Coronary artery (tissue), 2 donors: Measurements from ENCODE around the gene DGKI.

ENCODE experiments used
- DNase-seq: peaks from one replicate; pipeline ENCODE4 v3.0.0-alpha.2; 2017; ENCODE audit warnings: low spot score
- H3K27ac ChIP-seq, 2 donors: fragments of 200-600 bp; sonication (generic); one replicate each; pipeline ENCODE4 v1.5.1; 2016 to 2019
- H3K4me3 ChIP-seq: fragments of 200-600 bp; sonication (generic); 2 replicates; pipeline ENCODE4 v1.5.1; 2016; ENCODE audit warnings: mild to moderate bottlenecking, moderate library complexity
- CTCF ChIP-seq: fragments of 200-600 bp; sonication (generic); IDR thresholded peaks from one replicate; pipeline ENCODE4 v1.5.1; 2019; ENCODE audit warnings: antibody characterized with exemption

The DGKI gene

GRCh38 chr7:137670222-137671064, 176.3 kb downstream of the DGKI start:
- no peak overlapping the region for H3K27ac ChIP-seq
- TF ChIP-seq CTCF: no peak
- no peak for DNase-seq

GRCh38 chr7:137669706-137670105, 177.1 kb downstream of the DGKI start:
- no peak for TF ChIP-seq CTCF
- no peak overlapping the region for H3K27ac ChIP-seq
- no peak overlapping the region for H3K4me3 ChIP-seq
- DNase-seq: no peak

More at GRCh38 chr7:137670222-137671064, 176.3 kb downstream of the DGKI start:
- no peak overlapping the region for H3K4me3 ChIP-seq

- TF ChIP-seq CTCF: no peak
- DNase-seq: no peak
- Histone ChIP-seq H3K4me3 (no peak overlapping the region), H3K27ac (no peak overlapping the region)
Measured at GRCh38 chr7:137668404-137668803, 178.4 kb downstream of the DGKI start.

GRCh38 chr7:137667633-137668387, 179.0 kb downstream of the DGKI start:
- Histone ChIP-seq H3K27ac (no peak overlapping the region), H3K4me3 (no peak overlapping the region)
- DNase-seq: no peak
- no peak for TF ChIP-seq CTCF

- no peak overlapping the region for H3K4me3 ChIP-seq
- DNase-seq: no peak
- no peak for TF ChIP-seq CTCF
- H3K27ac ChIP-seq: no peak overlapping the region
Measured at GRCh38 chr7:137664846-137665245, 181.9 kb downstream of the DGKI start.

GRCh38 chr7:137661634-137662033, 185.1 kb downstream of the DGKI start:
- Histone ChIP-seq H3K27ac (no peak overlapping the region), H3K4me3 (no peak overlapping the region)
- no peak for DNase-seq
- no peak for TF ChIP-seq CTCF
